Coronary artery (tissue), 2 donors: Measurements from ENCODE around the gene PAPPA.

Source experiments
- DNase-seq: peaks from one replicate; pipeline ENCODE4 v3.0.0-alpha.2; 2017; ENCODE audit warnings: low spot score
- H3K27ac ChIP-seq, 2 donors: fragments of 200-600 bp; sonication (generic); one replicate each; pipeline ENCODE4 v1.5.1; 2016 to 2019
- H3K4me3 ChIP-seq: fragments of 200-600 bp; sonication (generic); 2 replicates; pipeline ENCODE4 v1.5.1; 2016; ENCODE audit warnings: mild to moderate bottlenecking, moderate library complexity
- TF ChIP-seq, protein P1 (sequence below): fragments of 200-600 bp; sonication (generic); IDR thresholded peaks from one replicate; pipeline ENCODE4 v1.5.1; 2019; ENCODE audit warnings: antibody characterized with exemption

Gene PAPPA

GRCh38 chr9:116327701-116328405 is 174.3 kb downstream of the PAPPA start:
- no peak overlapping the region for H3K4me3 ChIP-seq
- no peak for DNase-seq
- no peak overlapping the region for H3K27ac ChIP-seq
- TF ChIP-seq, protein P1, sequence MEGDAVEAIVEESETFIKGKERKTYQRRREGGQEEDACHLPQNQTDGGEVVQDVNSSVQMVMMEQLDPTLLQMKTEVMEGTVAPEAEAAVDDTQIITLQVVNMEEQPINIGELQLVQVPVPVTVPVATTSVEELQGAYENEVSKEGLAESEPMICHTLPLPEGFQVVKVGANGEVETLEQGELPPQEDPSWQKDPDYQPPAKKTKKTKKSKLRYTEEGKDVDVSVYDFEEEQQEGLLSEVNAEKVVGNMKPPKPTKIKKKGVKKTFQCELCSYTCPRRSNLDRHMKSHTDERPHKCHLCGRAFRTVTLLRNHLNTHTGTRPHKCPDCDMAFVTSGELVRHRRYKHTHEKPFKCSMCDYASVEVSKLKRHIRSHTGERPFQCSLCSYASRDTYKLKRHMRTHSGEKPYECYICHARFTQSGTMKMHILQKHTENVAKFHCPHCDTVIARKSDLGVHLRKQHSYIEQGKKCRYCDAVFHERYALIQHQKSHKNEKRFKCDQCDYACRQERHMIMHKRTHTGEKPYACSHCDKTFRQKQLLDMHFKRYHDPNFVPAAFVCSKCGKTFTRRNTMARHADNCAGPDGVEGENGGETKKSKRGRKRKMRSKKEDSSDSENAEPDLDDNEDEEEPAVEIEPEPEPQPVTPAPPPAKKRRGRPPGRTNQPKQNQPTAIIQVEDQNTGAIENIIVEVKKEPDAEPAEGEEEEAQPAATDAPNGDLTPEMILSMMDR = no peak

DNA sequence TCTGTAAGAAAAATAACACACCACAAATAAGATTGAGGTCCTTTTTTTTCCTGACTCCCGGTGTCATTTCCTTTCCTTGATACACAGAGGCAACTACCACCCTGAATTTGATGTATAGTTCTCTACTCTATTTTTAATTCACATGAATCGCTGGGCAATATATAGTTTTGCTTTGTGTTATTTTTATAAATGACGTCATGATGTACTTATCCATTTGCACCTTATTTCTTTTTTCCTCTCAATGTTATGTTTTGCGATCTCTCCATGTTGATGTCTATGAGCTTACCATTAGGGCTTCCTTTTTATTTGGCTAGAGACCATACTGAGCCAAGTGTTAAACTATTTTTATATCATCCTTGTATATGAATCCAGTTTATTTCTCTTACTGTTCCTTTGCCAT is 175.9 kb downstream of the PAPPA start:
- DNase-seq = no peak
- Histone ChIP-seq H3K4me3 (no peak overlapping the region), H3K27ac (no peak overlapping the region)
- TF ChIP-seq, protein P1 = no peak

GRCh38 chr9:116331241-116331640 is 177.7 kb downstream of the PAPPA start:
- no peak for DNase-seq
- Histone ChIP-seq H3K4me3 (no peak overlapping the region), H3K27ac (no peak overlapping the region)
- TF ChIP-seq, protein P1 = no peak

GRCh38 chr9:116332090-116332489 is 178.5 kb downstream of the PAPPA start:
- TF ChIP-seq, protein P1 = no peak
- H3K4me3 ChIP-seq = no peak overlapping the region
- no peak overlapping the region for H3K27ac ChIP-seq
- no peak for DNase-seq

- no peak for DNase-seq
- Histone ChIP-seq H3K4me3 (no peak overlapping the region), H3K27ac (no peak overlapping the region)
- TF ChIP-seq, protein P1 = no peak
These were observed 179.7 kb downstream of the PAPPA start for GRCh38 chr9:116333254-116333653.

- TF ChIP-seq, protein P1 = no peak
- H3K27ac ChIP-seq = no peak overlapping the region
- H3K4me3 ChIP-seq = no peak overlapping the region
- DNase-seq = no peak
These were observed 181.1 kb downstream of the PAPPA start for GRCh38 chr9:116334546-116335150.

DNA sequence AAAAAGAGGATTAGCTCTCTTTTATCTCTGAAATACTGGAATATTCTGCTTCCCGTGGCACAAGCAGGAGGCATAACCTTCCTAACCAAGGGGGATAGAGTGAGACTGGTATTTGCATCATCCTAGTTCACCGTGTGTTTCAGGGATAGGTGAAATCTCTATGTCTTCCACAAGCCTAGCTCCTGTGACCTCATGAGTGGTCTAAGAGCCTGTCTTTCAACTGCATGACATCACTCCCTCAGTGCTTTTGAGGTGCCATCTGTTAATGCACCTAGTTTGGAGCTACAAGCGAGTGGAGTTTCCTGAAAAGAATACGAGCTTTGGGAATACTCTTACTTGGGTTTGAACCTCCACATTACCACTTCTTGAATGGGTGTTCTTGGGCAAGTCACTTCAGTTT is 181.8 kb downstream of the PAPPA start:
- TF ChIP-seq, protein P1 = no peak
- no peak for DNase-seq
- no peak overlapping the region for H3K27ac ChIP-seq
- H3K4me3 ChIP-seq = no peak overlapping the region
